K562 (cell line): Measurements from ENCODE around the gene CYYR1. TPM values are rescaled to one million over a fixed set of nuclear protein-coding genes. Genes with fewer than 3 reads are reported as not detected.

ENCODE experiments used
- ARID3B ChIP-seq: fragments of 250-450 bp; sonication (Bioruptor Pico); IDR thresholded peaks from 2 replicates; pipeline ENCODE4 v1.4.0; 2020; ENCODE audit warnings: borderline replicate concordance
- HMGXB4 ChIP-seq: sonication (generic); formaldehyde crosslinking; IDR thresholded peaks from 2 replicates; pipeline ENCODE4 v1.8.1; 2023; ENCODE audit warnings: mild to moderate bottlenecking, missing genetic modification reagents
- HNRNPLL ChIP-seq: fragments of 200-400 bp; formaldehyde crosslinking; IDR thresholded peaks from 2 replicates; pipeline ENCODE4 v1.6.1; 2017; ENCODE audit warnings: low read length, low read depth, mild to moderate bottlenecking; ENCODE audit not compliant: poor library complexity, severe bottlenecking
- KLF10 ChIP-seq: fragments of 250-450 bp; sonication (Bioruptor Pico); IDR thresholded peaks from 2 replicates; pipeline ENCODE4 v1.6.1; 2021; ENCODE audit warnings: matching md5 sums
- SMARCA5 ChIP-seq: fragments of 450-650 bp; IDR thresholded peaks from 2 replicates; pipeline ENCODE4 v1.6.1; 2016
- ZNF318 ChIP-seq, 2 experiments: fragments of 450-650 bp; IDR thresholded peaks; 2 replicates each; pipeline ENCODE4 v1.6.1; 2016; ENCODE audit warnings: mild to moderate bottlenecking in 2 of 2, borderline replicate concordance in 1 of 2, low read depth in 1 of 2, moderate library complexity in 1 of 2
- polyA plus RNA-seq, 8 experiments: library from polyadenylated mRNA; depleted of rRNA in 4 of 8; stranded (reverse) in 5 of 8; unstranded in 3 of 8; fragments of >200 nt; fragmentation: Nextera tagmentation in 2 of 8; fragmentation: Illumina TruSeq in 1 of 8; extraction: Ambion mirVana in 2 of 8; extraction: Trizol in 1 of 8; gene quantifications; 2 replicates each; pipeline versions ENCODE4 v1.2.1 to v1.2.3, GENCODE V29; 2011 to 2014; ENCODE audit warnings: inconsistent platforms in 1 of 8, missing spikeins in 1 of 8
- total RNA-seq, 7 experiments: library from RNA; depleted of rRNA in 6 of 7; stranded (reverse); fragments of >200 nt in 6 of 7; fragmentation: Illumina TruSeq in 2 of 7; extraction: Trizol in 2 of 7; gene quantifications; 2 replicates each; pipeline versions ENCODE4 v1.2.1 to v1.2.3, GENCODE V29; 2011 to 2021; ENCODE audit warnings: low replicate concordance in 1 of 7

CYYR1 gene
- total and polyA plus RNA-seq, 9 of the 15 experiments (the other 6 are each of a cell fraction or from before 2014, with no cell fraction given), result not detected

- no peak for TF ChIP-seq ARID3B (CRISPR knock-in tag)
- TF ChIP-seq HMGXB4 (CRISPR knock-in tag), result no peak
- TF ChIP-seq KLF10 (CRISPR knock-in tag), result no peak
- no peak for TF ChIP-seq SMARCA5
- TF ChIP-seq HNRNPLL, result no peak
- TF ChIP-seq ZNF318 (IDR thresholded peaks at IDR 0.05; ENCODE audit: borderline replicate concordance in 1 of 2, low read depth in 1 of 2), result no peak
These were observed 20.7 kb upstream of the CYYR1 start (continued) for GRCh38 chr21:26593800-26594199.
